ENCODE data around the gene JAKMIP1.

DNA sequence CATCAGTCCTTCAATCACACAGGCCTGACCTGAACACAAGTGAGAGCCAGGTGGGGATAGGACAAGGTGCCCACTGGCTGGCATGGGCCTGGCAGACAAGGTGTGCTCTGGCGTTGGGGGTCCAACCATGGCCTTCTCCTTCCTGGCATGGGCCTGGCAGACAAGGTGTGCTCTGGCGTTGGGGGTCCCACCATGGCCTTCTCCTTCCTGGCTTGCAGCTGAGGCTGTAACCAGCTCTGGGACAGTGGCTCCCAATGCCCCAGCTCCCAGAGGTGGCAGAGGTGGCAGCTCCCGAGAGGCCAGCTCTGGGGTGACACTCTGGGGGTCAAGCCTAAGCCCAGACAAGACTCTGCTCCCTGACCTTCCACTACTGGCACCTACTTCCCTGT, 62.6 kb downstream of the JAKMIP1 start:
- TF ChIP-seq POLR2A (IDR thresholded peaks at IDR 0.05) = no peak
- TF ChIP-seq, protein P1, sequence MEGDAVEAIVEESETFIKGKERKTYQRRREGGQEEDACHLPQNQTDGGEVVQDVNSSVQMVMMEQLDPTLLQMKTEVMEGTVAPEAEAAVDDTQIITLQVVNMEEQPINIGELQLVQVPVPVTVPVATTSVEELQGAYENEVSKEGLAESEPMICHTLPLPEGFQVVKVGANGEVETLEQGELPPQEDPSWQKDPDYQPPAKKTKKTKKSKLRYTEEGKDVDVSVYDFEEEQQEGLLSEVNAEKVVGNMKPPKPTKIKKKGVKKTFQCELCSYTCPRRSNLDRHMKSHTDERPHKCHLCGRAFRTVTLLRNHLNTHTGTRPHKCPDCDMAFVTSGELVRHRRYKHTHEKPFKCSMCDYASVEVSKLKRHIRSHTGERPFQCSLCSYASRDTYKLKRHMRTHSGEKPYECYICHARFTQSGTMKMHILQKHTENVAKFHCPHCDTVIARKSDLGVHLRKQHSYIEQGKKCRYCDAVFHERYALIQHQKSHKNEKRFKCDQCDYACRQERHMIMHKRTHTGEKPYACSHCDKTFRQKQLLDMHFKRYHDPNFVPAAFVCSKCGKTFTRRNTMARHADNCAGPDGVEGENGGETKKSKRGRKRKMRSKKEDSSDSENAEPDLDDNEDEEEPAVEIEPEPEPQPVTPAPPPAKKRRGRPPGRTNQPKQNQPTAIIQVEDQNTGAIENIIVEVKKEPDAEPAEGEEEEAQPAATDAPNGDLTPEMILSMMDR (IDR thresholded peaks at IDR 0.05) = no peak
- TF ChIP-seq EP300 (IDR thresholded peaks at IDR 0.05) = no peak
